Measurements from ENCODE around the gene TEX28.
"Not testable (repeated sequence)": the region's sequence is repeated elsewhere in the genome, so short reads cannot be mapped to it uniquely, and the experiment has no call there.

- TF ChIP-seq POLR2A (IDR thresholded peaks at IDR 0.05; ENCODE audit: low read length); GATA1 (IDR thresholded peaks at IDR 0.05; ENCODE audit: low read depth, low read length): not testable (repeated sequence)
Observed at GRCh38 chrX:154233620-154234019, 61.3 kb downstream of the TEX28 start.

Measured in erythroblast (primary cell).